SK-N-SH treated with all-trans-retinoic acid at 6 μM for 48 hours (cell line): ENCODE results near the gene HACD2.

Experiments used
- ARNTL ChIP-seq: fragments of 450-650 bp; formaldehyde crosslinking; IDR thresholded peaks from 2 replicates; pipeline ENCODE4 v1.5.0; 2020; ENCODE audit warnings: low read depth, mild to moderate bottlenecking, moderate library complexity, borderline replicate concordance
- CSRNP3 ChIP-seq: fragments of 250-450 bp; sonication (Bioruptor Pico); IDR thresholded peaks from 2 replicates; pipeline ENCODE4 v1.5.1; 2021; ENCODE audit warnings: mild to moderate bottlenecking, moderate library complexity
- ESRRG ChIP-seq: fragments of 250-450 bp; sonication (Bioruptor Pico); IDR thresholded peaks from 2 replicates; pipeline ENCODE4 v1.6.1; 2021; ENCODE audit warnings: mild to moderate bottlenecking
- POU6F1 ChIP-seq: fragments of 250-450 bp; sonication (Bioruptor Pico); IDR thresholded peaks from 2 replicates; pipeline ENCODE4 v1.8.0; 2021; ENCODE audit warnings: low read depth, mild to moderate bottlenecking, moderate library complexity, borderline replicate concordance
- RARB ChIP-seq: fragments of 250-450 bp; sonication (Bioruptor Pico); IDR thresholded peaks from 2 replicates; pipeline ENCODE4 v1.8.0; 2021; ENCODE audit warnings: mild to moderate bottlenecking, moderate library complexity
- TCF4 ChIP-seq: fragments of 250-450 bp; sonication (Bioruptor Pico); IDR thresholded peaks from 2 replicates; pipeline ENCODE4 v1.8.0; 2021; ENCODE audit warnings: mild to moderate bottlenecking, moderate library complexity, borderline replicate concordance
- ZFP3 ChIP-seq: fragments of 250-450 bp; sonication (Bioruptor Pico); IDR thresholded peaks from 2 replicates; pipeline ENCODE4 v1.5.0; 2020; ENCODE audit warnings: mild to moderate bottlenecking, moderate library complexity
- TF ChIP-seq, protein P1 (sequence below): fragments of 250-450 bp; sonication (Bioruptor Pico); IDR thresholded peaks from 2 replicates; pipeline ENCODE4 v1.8.0; 2020; ENCODE audit warnings: mild to moderate bottlenecking, moderate library complexity, borderline replicate concordance
- TF ChIP-seq, protein P2 (sequence below): fragments of 250-450 bp; sonication (Bioruptor Pico); IDR thresholded peaks from 2 replicates; pipeline ENCODE4 v1.5.1; 2020; ENCODE audit warnings: low read depth, mild to moderate bottlenecking, moderate library complexity

- TF ChIP-seq CSRNP3 (CRISPR knock-in tag): no peak
- no peak for TF ChIP-seq ZFP3 (CRISPR knock-in tag)
- TF ChIP-seq ESRRG (CRISPR knock-in tag): no peak
- no peak for TF ChIP-seq RARB (CRISPR knock-in tag)
- TF ChIP-seq POU6F1 (CRISPR knock-in tag): no peak
- TF ChIP-seq, protein P1, sequence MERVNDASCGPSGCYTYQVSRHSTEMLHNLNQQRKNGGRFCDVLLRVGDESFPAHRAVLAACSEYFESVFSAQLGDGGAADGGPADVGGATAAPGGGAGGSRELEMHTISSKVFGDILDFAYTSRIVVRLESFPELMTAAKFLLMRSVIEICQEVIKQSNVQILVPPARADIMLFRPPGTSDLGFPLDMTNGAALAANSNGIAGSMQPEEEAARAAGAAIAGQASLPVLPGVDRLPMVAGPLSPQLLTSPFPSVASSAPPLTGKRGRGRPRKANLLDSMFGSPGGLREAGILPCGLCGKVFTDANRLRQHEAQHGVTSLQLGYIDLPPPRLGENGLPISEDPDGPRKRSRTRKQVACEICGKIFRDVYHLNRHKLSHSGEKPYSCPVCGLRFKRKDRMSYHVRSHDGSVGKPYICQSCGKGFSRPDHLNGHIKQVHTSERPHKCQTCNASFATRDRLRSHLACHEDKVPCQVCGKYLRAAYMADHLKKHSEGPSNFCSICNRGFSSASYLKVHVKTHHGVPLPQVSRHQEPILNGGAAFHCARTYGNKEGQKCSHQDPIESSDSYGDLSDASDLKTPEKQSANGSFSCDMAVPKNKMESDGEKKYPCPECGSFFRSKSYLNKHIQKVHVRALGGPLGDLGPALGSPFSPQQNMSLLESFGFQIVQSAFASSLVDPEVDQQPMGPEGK (CRISPR knock-in tag): no peak
- TF ChIP-seq, protein P2, sequence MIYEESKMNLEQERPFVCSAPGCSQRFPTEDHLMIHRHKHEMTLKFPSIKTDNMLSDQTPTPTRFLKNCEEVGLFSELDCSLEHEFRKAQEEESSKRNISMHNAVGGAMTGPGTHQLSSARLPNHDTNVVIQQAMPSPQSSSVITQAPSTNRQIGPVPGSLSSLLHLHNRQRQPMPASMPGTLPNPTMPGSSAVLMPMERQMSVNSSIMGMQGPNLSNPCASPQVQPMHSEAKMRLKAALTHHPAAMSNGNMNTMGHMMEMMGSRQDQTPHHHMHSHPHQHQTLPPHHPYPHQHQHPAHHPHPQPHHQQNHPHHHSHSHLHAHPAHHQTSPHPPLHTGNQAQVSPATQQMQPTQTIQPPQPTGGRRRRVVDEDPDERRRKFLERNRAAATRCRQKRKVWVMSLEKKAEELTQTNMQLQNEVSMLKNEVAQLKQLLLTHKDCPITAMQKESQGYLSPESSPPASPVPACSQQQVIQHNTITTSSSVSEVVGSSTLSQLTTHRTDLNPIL (CRISPR knock-in tag): no peak
- no peak for TF ChIP-seq TCF4
- TF ChIP-seq ARNTL (CRISPR knock-in tag): no peak
These were observed 136.2 kb downstream of the HACD2 start, which contains the start of gene ADCY5 for GRCh38 chr3:123448536-123449101.
